Stimulated activated CD8-positive, alpha-beta memory T cell treated with anti-CD3 and anti-CD28 coated beads, Interleukin-15, amount 100 ng/mL, for 48 hours (primary cell): ENCODE data around the gene AIP.

Experiments
- DNase-seq, 2 donors: peaks; one replicate each; pipeline ENCODE4 v3.0.0-alpha.2; 2020; ENCODE audit warnings: low read depth in 2 of 2

AIP gene

DNA sequence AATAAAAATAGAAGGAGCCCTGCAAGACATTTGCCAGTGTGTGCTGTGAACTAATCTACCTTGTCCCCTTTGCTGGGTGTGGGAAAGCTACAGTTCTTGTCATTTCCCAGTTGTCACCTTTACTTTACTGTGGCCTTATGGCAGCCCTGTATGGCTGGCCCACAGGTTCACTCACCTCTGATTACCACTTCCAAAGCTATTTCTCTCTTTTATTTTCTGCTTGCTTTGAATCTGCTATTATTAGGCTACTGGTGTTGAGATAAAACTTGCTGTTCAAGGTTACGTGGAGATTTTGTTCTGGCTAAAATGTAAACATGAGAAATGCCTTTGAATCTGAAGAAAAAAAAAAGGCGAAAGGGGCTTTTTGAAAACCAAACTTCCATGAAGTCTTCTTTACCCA is 50.1 kb downstream of the AIP start:
- DNase-seq = no peak

GRCh38 chr11:67534070-67534679 is 51.3 kb downstream of the AIP start:
- DNase-seq = no peak

DNA sequence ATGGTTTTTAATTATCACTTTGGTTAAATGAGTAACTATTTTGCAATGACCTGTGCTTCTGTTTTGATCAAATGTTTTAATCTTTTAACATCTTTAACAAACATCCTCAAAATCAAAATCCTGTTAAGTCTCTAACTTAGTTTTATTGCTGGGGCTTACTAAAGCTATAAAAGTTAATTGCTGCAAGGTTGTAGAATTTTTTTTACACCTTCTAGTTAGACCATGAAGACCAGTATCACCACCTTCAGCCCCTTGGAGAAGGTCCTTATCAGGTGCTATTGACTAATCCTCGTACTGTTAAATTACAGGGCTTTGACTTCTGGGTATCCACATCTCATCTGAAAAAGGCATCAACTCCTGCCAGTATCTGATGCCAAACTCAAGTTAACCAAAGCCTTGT is 52.7 kb downstream of the AIP start:
- DNase-seq = no peak

GRCh38 chr11:67538306-67538705 is 55.5 kb downstream of the AIP start:
- DNase-seq = no peak

- no peak for DNase-seq
Measured at GRCh38 chr11:67538823-67539505, 56.1 kb downstream of the AIP start.

DNA sequence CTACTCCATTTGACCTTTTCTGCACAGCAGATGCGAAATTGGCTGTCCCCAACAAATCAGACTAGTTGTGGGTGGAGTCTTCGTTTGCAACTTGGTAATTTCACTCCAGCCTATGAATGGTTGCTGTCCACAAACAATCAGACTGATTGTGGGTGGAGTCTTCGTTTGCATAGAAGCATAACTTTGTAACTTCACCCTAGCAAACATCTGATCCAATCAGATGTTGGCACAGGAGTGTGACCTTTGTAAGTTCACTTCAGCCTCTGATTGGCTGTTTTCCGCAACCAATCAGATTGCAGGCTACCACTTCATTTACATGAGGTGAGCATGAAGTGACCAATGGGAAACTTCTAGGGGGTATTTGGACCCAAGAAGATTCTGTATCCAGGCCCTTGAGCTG is 56.7 kb downstream of the AIP start:
- DNase-seq = no peak
